HL-60 (cell line): ENCODE results near the gene MET.

Source experiments
- CTCF ChIP-seq: IDR thresholded peaks from one replicate; pipeline ENCODE4 v1.5.1; 2011; ENCODE audit warnings: low read length, control low read depth, inconsistent platforms; ENCODE audit not compliant: insufficient read depth
- POLR2AphosphoS5 ChIP-seq: IDR thresholded peaks from 2 replicates; pipeline ENCODE4 v1.6.1; 2012; ENCODE audit warnings: low read depth

DNA sequence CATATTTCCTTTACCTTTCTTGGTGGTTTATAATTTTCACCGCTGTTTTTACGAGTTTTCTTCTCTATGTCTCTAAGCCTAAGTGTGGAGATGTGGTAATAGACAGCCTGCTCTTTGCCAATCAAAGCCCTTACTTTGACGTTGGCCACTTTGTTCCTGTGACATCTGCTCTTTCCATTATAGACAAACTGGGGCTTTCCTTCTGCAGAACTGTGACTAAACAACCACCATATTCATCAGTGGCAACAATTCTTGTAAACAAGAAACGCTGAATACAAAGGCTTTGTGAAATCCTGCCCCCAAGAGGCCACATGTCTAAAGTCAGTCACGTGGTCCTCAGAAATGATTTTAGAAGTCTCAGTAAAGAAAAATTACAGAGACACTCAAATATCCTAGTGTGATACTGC lies 130.8 kb downstream of the MET start:
- TF ChIP-seq CTCF, result no peak
- TF ChIP-seq POLR2AphosphoS5, result no peak
